IMR-90 (cell line): ENCODE data around the gene ARHGAP31. TPM values are rescaled to one million over a fixed set of nuclear protein-coding genes. Genes with fewer than 3 reads are reported as not detected.

ENCODE experiments used
- ATAC-seq: fragments of 200-7000 bp; cut with Tn5 transposase; 2 replicates; pipeline ENCODE4 v1.9.1; 2020; ENCODE audit warnings: low read depth, mild to moderate bottlenecking, moderate library complexity
- BruUV-seq: library from RNA; stranded (reverse); fragments of 400-500 nt; replicated peaks from 2 replicates; lab custom pipeline; 2021; lab: Mats Ljungman, UMichigan
- CTCF ChIA-PET: fragments of 300-600 bp; formaldehyde crosslinking; extraction: SDS; loops from one replicate; lab custom pipeline; 2021; ENCODE audit warnings: antibody characterized with exemption; lab: Yijun Ruan, JAX
- POLR2A ChIA-PET: fragments of 300-600 bp; sonication (Branson Sonifier 250); formaldehyde crosslinking; loops from one replicate; lab custom pipeline; 2022; ENCODE audit warnings: antibody characterized with exemption; ENCODE audit not compliant: unreplicated experiment; lab: Charles Lee
- DNase-seq: peaks from one replicate; pipeline ENCODE4 v3.0.0; 2013
- H2AFZ ChIP-seq: replicated peaks from 2 replicates; pipeline ENCODE3; 2013; ENCODE audit warnings: low read length, mild to moderate bottlenecking; ENCODE audit not compliant: poor library complexity
- H2AK5ac ChIP-seq: 2 replicates; pipeline ENCODE4 v1.6.1; 2013; ENCODE audit warnings: low read depth, low read length, inconsistent platforms
- H2AK9ac ChIP-seq: replicated peaks from 2 replicates; pipeline ENCODE3; 2013; ENCODE audit warnings: mild to moderate bottlenecking, low read depth, low read length, moderate library complexity; ENCODE audit not compliant: poor library complexity
- H2BK120ac ChIP-seq: 2 replicates; pipeline ENCODE4 v1.6.1; 2013; ENCODE audit warnings: low read depth, low read length, inconsistent platforms
- H2BK15ac ChIP-seq: 3 replicates; pipeline ENCODE4 v1.6.1; 2013; ENCODE audit warnings: low read depth, low read length, inconsistent platforms
- H2BK20ac ChIP-seq: 2 replicates; pipeline ENCODE4 v1.6.1; 2013; ENCODE audit warnings: low read depth, mild to moderate bottlenecking, inconsistent platforms, low read length, moderate library complexity
- H2BK5ac ChIP-seq: 2 replicates; pipeline ENCODE4 v1.6.1; 2013; ENCODE audit warnings: mild to moderate bottlenecking, low read depth, low read length, inconsistent platforms; ENCODE audit not compliant: poor library complexity, severe bottlenecking
- H3K14ac ChIP-seq: replicated peaks from 2 replicates; pipeline ENCODE4 v1.6.1; 2013; ENCODE audit warnings: low read depth, low read length, inconsistent platforms
- H3K18ac ChIP-seq: 2 replicates; pipeline ENCODE4 v1.6.1; 2013; ENCODE audit warnings: low read depth, low read length, control low read depth
- H3K23ac ChIP-seq: 2 replicates; pipeline ENCODE4 v1.6.1; 2013; ENCODE audit warnings: low read depth, low read length, inconsistent platforms
- H3K27ac ChIP-seq: 2 replicates; pipeline ENCODE4 v1.5.1; 2013; ENCODE audit warnings: mild to moderate bottlenecking, control low read depth, low read length; ENCODE audit not compliant: insufficient read depth
- H3K27me3 ChIP-seq: 2 replicates; pipeline ENCODE4 v1.6.1; 2013; ENCODE audit warnings: low read length; ENCODE audit not compliant: control insufficient read depth, insufficient read depth
- H3K36me3 ChIP-seq: 2 replicates; pipeline ENCODE4 v1.6.1; 2013; ENCODE audit warnings: low read length, mixed read lengths; ENCODE audit not compliant: control insufficient read depth, insufficient read depth
- H3K4ac ChIP-seq: 2 replicates; pipeline ENCODE4 v1.6.1; 2013; ENCODE audit warnings: low read depth, low read length, inconsistent platforms
- H3K4me1 ChIP-seq: 2 replicates; pipeline ENCODE4 v1.6.1; 2013; ENCODE audit warnings: low read length, mixed read lengths; ENCODE audit not compliant: control insufficient read depth, insufficient read depth
- H3K4me2 ChIP-seq: 2 replicates; pipeline ENCODE4 v1.6.1; 2013; ENCODE audit warnings: low read depth, mild to moderate bottlenecking, control low read depth, low read length, moderate library complexity
- H3K4me3 ChIP-seq: 2 replicates; pipeline ENCODE4 v1.5.1; 2013; ENCODE audit warnings: low read depth, mild to moderate bottlenecking, control low read depth, low read length, moderate library complexity; ENCODE audit not compliant: insufficient read depth
- H3K56ac ChIP-seq: 2 replicates; pipeline ENCODE4 v1.6.1; 2013; ENCODE audit warnings: low read length, inconsistent platforms; ENCODE audit not compliant: insufficient read depth; ENCODE audit errors: extremely low read depth
- H3K79me1 ChIP-seq, 2 experiments: 2 replicates each; pipeline ENCODE4 v1.6.1; 2013; ENCODE audit warnings: low read length in 2 of 2, inconsistent platforms in 1 of 2, low read depth in 1 of 2
- H3K9ac ChIP-seq: 2 replicates; pipeline ENCODE4 v1.6.1; 2013; ENCODE audit warnings: low read depth, low read length, control low read depth
- H3K9me1 ChIP-seq: 2 replicates; pipeline ENCODE4 v1.6.1; 2013; ENCODE audit warnings: low read length, inconsistent platforms; ENCODE audit not compliant: insufficient read depth
- H3K9me3 ChIP-seq: 2 replicates; pipeline ENCODE4 v1.6.1; 2013; ENCODE audit warnings: low read length; ENCODE audit not compliant: control insufficient read depth, insufficient read depth
- H4K20me1 ChIP-seq: 2 replicates; pipeline ENCODE4 v1.6.1; 2013; ENCODE audit warnings: low read length, inconsistent platforms; ENCODE audit not compliant: insufficient read depth
- H4K5ac ChIP-seq: 2 replicates; pipeline ENCODE4 v1.6.1; 2013; ENCODE audit warnings: mild to moderate bottlenecking, low read depth, low read length, control low read depth
- H4K8ac ChIP-seq, 2 experiments: 2 replicates each; pipeline ENCODE4 v1.6.1; 2013; ENCODE audit warnings: low read depth in 2 of 2, low read length in 2 of 2, control low read depth in 1 of 2, inconsistent platforms in 1 of 2
- H4K91ac ChIP-seq: 2 replicates; pipeline ENCODE4 v1.6.1; 2013; ENCODE audit warnings: low read depth, low read length, inconsistent platforms; ENCODE audit not compliant: insufficient read depth
- BHLHE40 ChIP-seq: fragments of 150-350 bp; IDR thresholded peaks from 2 replicates; pipeline ENCODE4 v1.6.1; 2016; ENCODE audit warnings: mild to moderate bottlenecking, low read depth, low read length
- CEBPB ChIP-seq: IDR thresholded peaks from 2 replicates; pipeline ENCODE4 v1.6.1; 2012; ENCODE audit warnings: low read depth, low read length, improper control_type of control experiment
- CHD1 ChIP-seq: IDR thresholded peaks from 2 replicates; pipeline ENCODE4 v1.6.1; 2012; ENCODE audit warnings: low read depth, low read length, improper control_type of control experiment
- FOS ChIP-seq: fragments of 150-350 bp; IDR thresholded peaks from 2 replicates; pipeline ENCODE4 v1.6.1; 2016; ENCODE audit warnings: low read depth, low read length
- MXI1 ChIP-seq: IDR thresholded peaks from 2 replicates; pipeline ENCODE4 v1.6.1; 2012; ENCODE audit warnings: low read depth, mild to moderate bottlenecking, low read length, moderate library complexity, borderline replicate concordance
- POLR2A ChIP-seq: IDR thresholded peaks from 2 replicates; pipeline ENCODE4 v1.6.1; 2012; ENCODE audit warnings: mild to moderate bottlenecking, low read depth, low read length
- RAD21 ChIP-seq: IDR thresholded peaks from 2 replicates; pipeline ENCODE4 v1.6.1; 2012; ENCODE audit warnings: low read length, improper control_type of control experiment
- SMC3 ChIP-seq: fragments of 150-350 bp; IDR thresholded peaks from 2 replicates; pipeline ENCODE4 v1.6.1; 2016; ENCODE audit warnings: low read depth, mild to moderate bottlenecking, antibody characterized with exemption, low read length, moderate library complexity
- USF2 ChIP-seq: fragments of 150-350 bp; IDR thresholded peaks from 2 replicates; pipeline ENCODE4 v1.6.1; 2017; ENCODE audit warnings: mild to moderate bottlenecking, antibody characterized with exemption, low read length, low read depth
- WGBS, 2 experiments: methylation state at CpG; one replicate each; pipeline versions ENCODE4 v1.1.5 to v1.1.7; 2013; ENCODE audit warnings: missing lambda C conversion rate in 2 of 2; ENCODE audit not compliant: insufficient read length in 1 of 2; ENCODE audit errors: extremely low coverage in 2 of 2; 5-methylcytosine and 5-hydroxymethylcytosine counted together
- dilution Hi-C: fragments of 300-500 bp; cut with HindIII; formaldehyde crosslinking; loops from one replicate; pipeline ENCODE4 v1.14.3; 2018; ENCODE audit warnings: low sequenced_read_pairs; ENCODE audit not compliant: unreplicated experiment
- in situ Hi-C: fragments of 300-500 bp; cut with MboI; formaldehyde crosslinking; loops from 3 replicates; pipeline ENCODE4 v1.14.3; 2019; ENCODE audit warnings: low sequenced_read_pairs, inconsistent platforms, mixed read lengths
- intact Hi-C: fragments of 100-400 bp; cut with micrococcal nuclease; formaldehyde crosslinking; loops from 2 replicates; pipeline ENCODE4 v1.10.0; 2022
- polyA plus RNA-seq, 3 experiments: library from polyadenylated mRNA; depleted of rRNA; stranded (reverse); fragments of >200 nt; gene quantifications; 2 replicates each; pipeline ENCODE4 v1.2.3, GENCODE V29; 2012; ENCODE audit warnings: low replicate concordance in 1 of 3
- total RNA-seq: library from RNA; depleted of rRNA; stranded (reverse); fragments of >200 nt; gene quantifications from 2 replicates; pipeline ENCODE4 v1.2.3, GENCODE V29; 2012
- TF ChIP-seq, protein P1 (sequence below): conservative IDR thresholded peaks from 2 replicates; pipeline ENCODE4 v1.5.1; 2012; ENCODE audit warnings: mild to moderate bottlenecking, low read depth, low read length, improper control_type of control experiment

ARHGAP31 gene
- total and polyA plus RNA-seq, 2 of the 4 experiments (the other 2 are of a cell fraction) = 6.6 to 7.7 TPM

DNA sequence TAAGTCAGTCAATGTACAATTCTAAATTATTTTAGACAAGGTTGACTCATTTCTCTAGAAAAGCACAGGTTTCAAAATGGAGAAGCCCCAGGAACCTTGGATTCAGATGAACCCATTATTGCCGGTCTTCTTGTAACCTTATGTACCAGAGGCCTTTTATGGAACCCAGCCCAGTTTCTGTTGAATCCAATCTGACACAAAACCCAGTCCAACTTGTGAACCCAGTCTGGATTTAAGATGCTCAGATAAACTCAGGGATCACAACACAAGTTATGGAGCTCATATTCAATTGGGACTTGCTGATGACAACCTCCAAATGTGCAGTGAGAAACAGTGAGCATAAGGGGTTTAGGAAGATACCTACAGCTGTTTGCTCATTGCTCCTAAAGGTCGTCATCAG is 37.1 kb upstream of the ARHGAP31 start:
- Histone ChIP-seq H3K56ac (no peak overlapping the region), H3K27me3 (peaks cover 3% of the 10 kb centered on the region; the same call in 1 of the 2 replicates), H4K5ac (no peak overlapping the region), H3K4me1 (no peaks in the 10 kb centered on the region), H3K9me1 (no peaks in the 10 kb centered on the region), H3K9ac (no peak overlapping the region), H2BK20ac (no peak overlapping the region), H2BK15ac (no peak overlapping the region), H3K4ac (no peak overlapping the region), H4K91ac (no peak overlapping the region), H4K20me1 (no peaks in the 10 kb centered on the region), H3K4me3 (no peak overlapping the region), H3K18ac (no peak overlapping the region), H3K27ac (no peak overlapping the region), H3K36me3 (no peaks in the 10 kb centered on the region), H3K14ac (no peak overlapping the region), H2AK9ac (no peak overlapping the region), H3K4me2 (no peak overlapping the region), H2BK120ac (no peak overlapping the region), H4K8ac (no peak overlapping the region), H2AK5ac (no peak overlapping the region), H3K9me3 (no peaks in the 10 kb centered on the region), H3K79me1 (no peaks in the 10 kb centered on the region), H2AFZ (no peak overlapping the region), H3K23ac (no peak overlapping the region), H2BK5ac (no peak overlapping the region)
- no TSS peak for BruUV-seq
- in situ Hi-C loops = loop anchor here (10.0 kb wide), 1 partner anchor 372 kb away; no protein-coding TSS in a partner anchor
- dilution Hi-C loops = no loop called here
- DNase-seq = no peak
- WGBS, 2 experiments = 67% methylated on average over 1 of the region's 2 CpGs; no CpG with 5 or more reads in 1 of the 2 experiments
- ChIA-PET CTCF (interaction anchor here (1.1 kb wide), 1 partner anchor 16 kb away, joined by 3 read pairs; the partner anchor contains the start of gene B4GALT4), POLR2A (no interaction called here)
- TF ChIP-seq MXI1 (no peak), POLR2A (no peak), RAD21 (no peak), FOS (no peak), CEBPB (no peak), SMC3 (no peak), BHLHE40 (no peak), CHD1 (no peak), USF2 (no peak)
- TF ChIP-seq, protein P1, sequence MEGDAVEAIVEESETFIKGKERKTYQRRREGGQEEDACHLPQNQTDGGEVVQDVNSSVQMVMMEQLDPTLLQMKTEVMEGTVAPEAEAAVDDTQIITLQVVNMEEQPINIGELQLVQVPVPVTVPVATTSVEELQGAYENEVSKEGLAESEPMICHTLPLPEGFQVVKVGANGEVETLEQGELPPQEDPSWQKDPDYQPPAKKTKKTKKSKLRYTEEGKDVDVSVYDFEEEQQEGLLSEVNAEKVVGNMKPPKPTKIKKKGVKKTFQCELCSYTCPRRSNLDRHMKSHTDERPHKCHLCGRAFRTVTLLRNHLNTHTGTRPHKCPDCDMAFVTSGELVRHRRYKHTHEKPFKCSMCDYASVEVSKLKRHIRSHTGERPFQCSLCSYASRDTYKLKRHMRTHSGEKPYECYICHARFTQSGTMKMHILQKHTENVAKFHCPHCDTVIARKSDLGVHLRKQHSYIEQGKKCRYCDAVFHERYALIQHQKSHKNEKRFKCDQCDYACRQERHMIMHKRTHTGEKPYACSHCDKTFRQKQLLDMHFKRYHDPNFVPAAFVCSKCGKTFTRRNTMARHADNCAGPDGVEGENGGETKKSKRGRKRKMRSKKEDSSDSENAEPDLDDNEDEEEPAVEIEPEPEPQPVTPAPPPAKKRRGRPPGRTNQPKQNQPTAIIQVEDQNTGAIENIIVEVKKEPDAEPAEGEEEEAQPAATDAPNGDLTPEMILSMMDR = no peak
- ATAC-seq = no peak
- intact Hi-C loops = no loop called here
